HG03432 (cell line): Measurements from ENCODE around the gene CCRL2.
"Not testable (repeated sequence)": the region's sequence is repeated elsewhere in the genome, so short reads cannot be mapped to it uniquely, and the experiment has no call there.

ENCODE experiments used
- ATAC-seq: cut with Tn5 transposase; IDR thresholded peaks from one replicate; pipeline ENCODE4 v1.9.1; 2021; ENCODE audit warnings: mild to moderate bottlenecking, moderate library complexity; ENCODE audit not compliant: unreplicated experiment

The CCRL2 gene

DNA sequence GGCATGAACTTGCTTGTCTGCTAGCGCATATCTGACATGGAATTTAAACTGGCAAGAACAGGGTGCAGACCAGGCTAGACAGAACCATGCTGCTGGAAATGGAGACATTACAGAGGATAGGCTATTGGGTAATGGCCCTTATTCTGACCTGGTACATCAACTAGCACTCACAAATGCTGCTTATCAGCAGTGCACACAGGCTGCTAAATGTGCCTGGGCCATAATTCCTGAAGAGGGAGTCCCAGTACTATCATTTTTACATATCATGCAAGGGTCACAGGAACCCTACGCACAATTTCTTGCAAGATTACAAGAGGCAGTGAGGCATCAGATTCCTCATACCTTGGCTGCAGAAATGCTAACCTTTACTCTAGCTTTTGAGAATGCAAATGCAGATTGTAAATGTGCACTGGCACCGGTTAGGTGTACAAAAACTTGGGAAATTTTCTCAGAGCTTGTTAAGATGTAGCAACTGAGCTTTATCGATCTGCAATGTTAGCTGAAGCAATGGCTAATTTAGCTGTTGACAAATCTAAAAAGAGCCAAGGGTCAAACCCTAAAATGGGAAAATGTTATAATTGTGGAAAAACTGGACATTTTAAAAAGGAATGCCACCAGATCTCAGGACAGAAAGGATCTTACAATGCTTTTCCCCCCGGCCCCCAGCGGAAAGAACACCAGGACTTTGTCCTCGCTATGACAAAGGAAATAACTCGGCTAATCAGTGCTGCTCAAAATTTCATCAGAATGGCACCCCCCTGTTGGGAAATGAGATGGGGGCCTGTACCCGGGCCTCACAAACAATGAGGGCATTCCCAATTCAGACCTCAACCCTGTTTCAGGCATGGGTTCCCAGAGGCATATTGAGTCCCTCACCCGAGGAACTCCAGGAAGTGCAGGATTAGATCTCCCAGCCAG is 21.1 kb downstream of the CCRL2 start:
- ATAC-seq: no peak

DNA sequence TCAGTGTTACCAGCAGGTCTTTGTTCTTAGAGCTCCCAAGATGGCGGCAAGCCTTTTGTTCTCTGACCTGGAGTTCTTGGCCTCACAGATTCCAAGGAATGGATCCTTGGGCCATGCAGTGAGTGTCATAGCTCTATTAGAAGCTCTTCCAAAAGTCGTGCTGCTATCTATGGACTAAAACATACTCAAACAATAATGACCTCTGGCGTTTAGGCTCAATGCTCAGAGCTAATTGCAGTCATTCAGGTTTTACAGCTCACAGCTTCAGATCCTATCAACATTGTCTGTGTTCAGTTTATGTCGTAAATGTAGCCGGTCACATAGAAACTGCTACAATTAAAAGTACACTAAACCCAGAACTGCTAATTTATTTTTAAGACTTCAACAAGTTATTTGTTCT is 22.2 kb downstream of the CCRL2 start:
- ATAC-seq: no peak

- no peak for ATAC-seq
These were observed 22.6 kb downstream of the CCRL2 start for GRCh38 chr3:46429671-46430070.

- ATAC-seq: not testable (repeated sequence)
These were observed 23.8 kb downstream of the CCRL2 start for GRCh38 chr3:46430879-46431278.

- not testable (repeated sequence) for ATAC-seq
These were observed 24.8 kb downstream of the CCRL2 start for GRCh38 chr3:46431905-46432304.

DNA sequence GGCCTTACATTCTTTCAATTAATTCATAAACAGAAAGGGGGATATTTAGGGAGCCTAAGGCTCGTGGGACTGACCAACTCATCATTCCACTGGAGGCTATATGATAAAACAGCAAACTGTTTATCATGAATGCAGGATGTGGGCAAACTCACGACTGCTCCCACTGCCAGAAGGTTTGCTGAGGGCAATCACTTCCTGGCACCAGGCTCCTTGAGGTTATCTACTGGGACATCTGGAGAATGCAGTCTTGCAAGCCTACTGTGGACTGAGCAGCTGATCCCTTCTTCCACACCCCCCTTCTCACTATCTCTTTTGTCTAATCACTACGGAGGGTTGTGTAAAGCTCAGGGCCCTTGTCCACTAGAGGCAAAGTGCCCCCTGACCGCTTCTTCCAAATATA is 26.1 kb downstream of the CCRL2 start:
- ATAC-seq: not testable (repeated sequence)

- no peak for ATAC-seq
These were observed 26.8 kb downstream of the CCRL2 start for GRCh38 chr3:46433841-46434240.

DNA sequence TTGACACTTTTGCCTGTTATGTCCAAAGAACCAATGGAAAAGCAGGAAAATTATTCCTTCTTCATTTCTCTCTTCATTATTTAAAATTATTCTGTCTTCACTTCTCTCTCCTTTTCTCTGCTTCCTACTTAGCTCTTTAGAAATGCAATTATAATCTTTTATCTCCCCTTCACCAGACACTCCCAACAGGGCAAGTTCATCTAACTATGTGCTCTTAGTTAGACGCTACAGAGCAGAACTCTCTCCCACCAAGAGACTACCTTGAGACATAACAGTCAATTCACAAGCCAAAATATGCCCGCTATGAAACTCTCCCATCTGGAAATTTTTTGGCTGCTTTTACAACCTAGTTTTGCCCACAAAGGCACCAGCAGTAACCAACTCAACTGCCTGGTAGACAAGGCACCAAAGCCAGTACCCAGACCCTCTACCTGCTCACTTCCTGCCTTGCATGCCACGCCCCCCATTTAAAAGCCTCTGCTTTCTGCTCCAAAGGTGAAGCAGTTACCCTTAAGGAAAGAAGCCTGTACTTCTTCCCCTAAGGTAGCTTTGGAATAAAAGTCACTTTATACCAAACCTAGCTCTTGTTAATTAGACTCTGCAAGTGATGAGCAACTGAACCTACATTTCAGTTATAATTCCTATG is 28.1 kb downstream of the CCRL2 start:
- no peak for ATAC-seq

DNA sequence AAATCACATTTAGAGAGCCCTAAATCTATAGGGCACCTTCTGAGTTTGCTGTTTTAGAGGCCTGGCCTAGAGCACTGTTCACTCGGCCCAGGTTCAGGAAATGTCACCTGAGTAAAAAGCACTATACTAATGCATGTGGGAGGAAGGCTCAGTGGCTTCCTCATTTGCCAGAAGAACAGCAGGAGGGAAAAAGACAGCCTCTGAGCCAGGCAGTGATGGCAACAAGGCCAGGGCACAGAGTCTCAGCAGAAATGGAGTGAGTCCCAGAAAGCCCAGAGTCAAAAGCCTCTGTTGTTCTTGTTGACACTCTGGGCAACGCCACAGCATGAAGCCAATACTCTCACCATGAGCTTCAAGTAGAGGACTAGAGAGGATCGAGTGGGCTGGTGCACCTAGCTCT is 31.8 kb downstream of the CCRL2 start:
- no peak for ATAC-seq

DNA sequence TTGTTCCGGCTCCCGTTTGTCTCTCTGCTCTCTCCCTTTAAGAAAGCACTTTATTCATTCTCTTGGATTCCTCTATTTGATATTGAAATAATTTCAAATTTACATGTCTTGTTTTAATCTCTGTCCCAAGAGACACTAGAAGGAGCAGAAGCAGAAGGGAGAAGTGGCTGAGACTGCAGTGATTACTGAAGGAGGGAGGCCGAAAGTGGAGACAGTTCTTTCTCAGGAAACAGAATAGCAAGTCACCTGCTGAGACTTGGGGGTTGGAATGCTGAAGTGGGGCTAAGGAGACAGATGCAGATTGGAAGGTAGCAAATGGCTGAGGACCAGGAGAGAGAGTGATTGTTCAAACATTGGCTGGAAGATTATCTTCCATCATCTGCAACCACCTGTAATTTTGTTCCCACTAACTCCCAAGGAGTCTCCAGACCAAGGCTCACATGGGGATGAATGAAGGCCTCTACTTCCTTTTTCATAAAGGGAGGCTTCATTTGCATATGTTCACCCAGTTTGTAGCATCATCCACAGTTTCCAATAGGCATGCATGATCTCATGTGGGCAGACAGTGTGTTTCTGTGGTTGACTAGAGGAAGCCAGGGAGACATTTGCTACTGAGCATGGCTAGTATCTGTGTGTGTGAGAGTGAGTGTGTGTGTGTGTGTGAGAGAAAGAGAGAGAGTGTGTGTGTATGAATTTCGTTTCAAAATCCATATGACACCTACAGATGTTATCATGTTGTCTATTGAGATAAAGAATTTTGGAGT is 33.7 kb downstream of the CCRL2 start:
- ATAC-seq: peak; percentile 84

DNA sequence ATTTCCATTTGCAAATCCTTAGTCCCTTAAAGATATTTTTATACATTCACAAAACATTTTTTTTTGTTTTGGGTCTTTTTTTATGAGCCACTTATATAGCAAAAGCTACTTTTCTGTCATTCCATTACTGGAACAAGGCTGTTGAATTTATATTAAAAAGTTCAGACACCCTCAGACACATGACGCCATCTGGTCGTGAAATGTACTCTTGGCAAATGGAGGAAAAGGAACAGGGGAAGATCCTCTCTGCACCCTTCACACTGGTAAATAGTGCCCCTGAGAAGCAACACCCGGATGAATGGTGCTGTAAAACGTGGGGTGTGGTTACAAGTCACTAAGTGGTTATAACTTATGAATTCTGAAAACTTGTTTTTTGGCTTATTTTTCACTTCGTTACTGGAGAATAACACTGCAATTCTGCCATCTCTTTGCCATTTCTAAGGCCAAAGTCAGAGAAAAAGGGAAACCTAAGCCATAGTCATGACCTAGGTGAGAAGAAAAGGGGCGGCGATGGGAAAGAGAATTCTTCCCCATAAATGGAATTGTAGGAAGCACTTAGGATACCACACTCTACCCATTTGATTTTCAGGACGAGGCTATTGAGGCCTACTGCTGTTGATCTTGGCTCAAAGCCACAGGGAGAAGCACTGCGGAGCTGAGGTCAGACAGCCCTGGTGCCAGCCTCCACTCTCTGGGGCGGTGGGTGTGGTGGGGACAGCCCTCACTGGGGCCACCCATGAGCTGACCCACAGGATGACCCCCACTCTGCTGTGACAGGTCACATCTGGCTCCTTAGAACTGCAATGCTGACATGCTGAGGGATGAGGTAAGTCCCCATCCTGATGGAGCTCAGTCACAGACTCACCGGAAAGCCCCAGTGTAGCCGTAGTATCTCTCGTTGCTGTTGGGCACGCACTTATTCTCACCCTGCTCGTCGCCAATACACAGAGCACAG is 35.8 kb downstream of the CCRL2 start:
- ATAC-seq: no peak

DNA sequence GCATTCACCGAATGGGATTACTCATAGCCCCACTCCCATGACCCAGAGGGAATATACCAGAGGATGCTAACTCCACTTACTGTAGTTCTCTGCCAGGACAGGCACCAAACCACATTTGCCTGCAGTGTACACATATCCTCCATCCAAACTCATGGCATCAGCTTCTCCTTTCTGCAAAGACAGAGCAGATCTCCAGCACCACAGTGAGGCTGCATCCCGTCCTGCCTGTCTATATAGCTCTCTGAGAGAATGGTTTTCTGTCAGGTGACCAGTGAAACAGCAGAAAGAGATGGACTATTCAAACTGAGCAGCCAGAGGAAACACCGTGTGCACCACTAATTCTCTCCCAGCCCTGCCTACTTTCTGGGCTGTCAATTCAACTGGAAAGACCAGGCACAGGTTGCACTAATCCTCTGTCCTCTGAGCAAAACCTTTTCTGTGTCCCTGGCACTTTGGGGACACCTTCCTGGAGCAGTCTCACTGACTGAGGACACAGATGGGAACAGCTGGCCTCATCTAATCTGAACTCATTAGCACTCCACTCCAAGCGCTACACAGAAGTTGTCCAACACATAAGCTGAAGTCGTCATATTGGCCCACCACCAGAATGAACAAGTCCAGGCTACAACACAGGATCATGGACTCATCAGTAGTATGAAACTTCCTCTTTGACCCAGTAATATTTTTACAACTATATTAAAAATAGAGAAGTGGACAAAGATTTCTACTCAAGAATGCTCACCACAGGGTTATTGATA is 40.3 kb downstream of the CCRL2 start:
- ATAC-seq: no peak

GRCh38 chr3:46448721-46449120 is 41.7 kb downstream of the CCRL2 start:
- no peak for ATAC-seq

GRCh38 chr3:46449755-46450552 is 42.9 kb downstream of the CCRL2 start:
- no peak for ATAC-seq

DNA sequence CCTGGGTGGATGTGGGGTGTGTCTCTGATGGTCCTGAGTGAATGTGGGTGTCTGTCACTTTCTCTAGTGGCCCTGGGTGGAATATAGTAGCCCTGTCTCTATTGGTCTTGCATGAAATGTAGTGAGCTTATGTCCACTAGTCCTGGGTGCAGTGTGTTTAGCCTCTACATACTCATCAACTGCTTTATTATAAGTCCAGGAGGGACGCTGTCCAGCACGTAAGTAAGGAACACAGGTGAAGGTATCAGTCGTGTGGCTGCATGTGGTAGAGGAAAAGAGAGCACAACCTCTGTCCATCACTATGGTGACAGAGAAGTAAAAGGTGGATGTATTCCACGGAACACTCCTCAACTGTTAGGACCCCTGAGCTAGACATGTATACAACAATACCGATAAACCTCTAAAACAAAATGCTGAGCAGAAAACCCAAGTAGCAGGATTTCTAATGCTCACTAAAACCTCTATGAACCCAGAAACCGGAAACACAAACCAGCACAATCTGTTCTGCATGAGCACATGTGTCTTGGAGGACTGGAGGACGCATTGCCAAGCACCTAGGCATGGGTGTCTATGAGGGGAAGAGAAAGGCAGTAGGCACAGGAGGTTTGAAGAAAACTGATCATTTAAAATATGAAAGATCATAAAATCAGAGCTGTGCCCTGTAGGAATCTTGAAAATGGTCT is 46.6 kb downstream of the CCRL2 start:
- no peak for ATAC-seq

DNA sequence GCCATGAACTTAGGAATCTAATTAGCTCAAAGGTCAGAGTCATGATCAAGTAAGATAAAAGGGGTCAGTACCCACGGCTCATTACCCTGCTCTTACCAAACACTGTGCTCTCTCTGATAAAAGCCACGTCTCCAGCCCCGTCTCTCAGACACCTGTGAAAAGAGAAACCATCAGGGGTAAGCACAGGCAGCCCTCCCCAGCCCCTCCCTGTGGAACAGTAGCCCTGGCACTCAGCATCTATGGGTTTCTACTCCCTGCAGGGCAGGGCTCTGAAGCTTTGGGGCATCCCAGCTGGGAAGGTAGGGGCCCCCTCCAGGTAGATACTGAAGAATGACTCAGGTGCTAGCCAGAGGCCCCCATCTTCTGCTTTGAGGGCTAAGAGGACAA is 47.1 kb downstream of the CCRL2 start:
- ATAC-seq: no peak

GRCh38 chr3:46454606-46455005 is 47.5 kb downstream of the CCRL2 start:
- no peak for ATAC-seq
